LoVo (cell line): ENCODE measurements around the gene RBM46.
"Not testable (repeated sequence)": the region's sequence is repeated elsewhere in the genome, so short reads cannot be mapped to it uniquely, and the experiment has no call there.

Experiments
- DNase-seq: peaks from one replicate; pipeline ENCODE4 v3.0.0-alpha.2; 2016; ENCODE audit warnings: low spot score

Gene RBM46

GRCh38 chr4:154838155-154838554, 57.1 kb downstream of the RBM46 start:
- DNase-seq, result no peak

- DNase-seq, result no peak
Observed at GRCh38 chr4:154838694-154839093, 57.6 kb downstream of the RBM46 start.

GRCh38 chr4:154854362-154854761, 73.3 kb downstream of the RBM46 start:
- DNase-seq, result no peak

- DNase-seq, result no peak
Observed at GRCh38 chr4:154858166-154858565, 77.1 kb downstream of the RBM46 start.

- DNase-seq, result no peak
Observed at GRCh38 chr4:154868414-154869194, 87.5 kb downstream of the RBM46 start.

GRCh38 chr4:154869301-154869700, 88.2 kb downstream of the RBM46 start:
- DNase-seq, result no peak

GRCh38 chr4:154872198-154872597, 91.1 kb downstream of the RBM46 start:
- DNase-seq, result no peak

- DNase-seq, result not testable (repeated sequence)
Observed at GRCh38 chr4:154874049-154874448, 93.0 kb downstream of the RBM46 start.

- DNase-seq, result peak; percentile 5
Observed at GRCh38 chr4:154877110-154877760, 96.2 kb downstream of the RBM46 start.
